COLO668 (cell line): ENCODE results near the gene EDA2R.

ENCODE experiments used
- DNase-seq: peaks from one replicate; lab custom pipeline; 2025; ENCODE audit not compliant: unreplicated experiment; lab: John Stamatoyannopoulos, UW

EDA2R gene

DNA sequence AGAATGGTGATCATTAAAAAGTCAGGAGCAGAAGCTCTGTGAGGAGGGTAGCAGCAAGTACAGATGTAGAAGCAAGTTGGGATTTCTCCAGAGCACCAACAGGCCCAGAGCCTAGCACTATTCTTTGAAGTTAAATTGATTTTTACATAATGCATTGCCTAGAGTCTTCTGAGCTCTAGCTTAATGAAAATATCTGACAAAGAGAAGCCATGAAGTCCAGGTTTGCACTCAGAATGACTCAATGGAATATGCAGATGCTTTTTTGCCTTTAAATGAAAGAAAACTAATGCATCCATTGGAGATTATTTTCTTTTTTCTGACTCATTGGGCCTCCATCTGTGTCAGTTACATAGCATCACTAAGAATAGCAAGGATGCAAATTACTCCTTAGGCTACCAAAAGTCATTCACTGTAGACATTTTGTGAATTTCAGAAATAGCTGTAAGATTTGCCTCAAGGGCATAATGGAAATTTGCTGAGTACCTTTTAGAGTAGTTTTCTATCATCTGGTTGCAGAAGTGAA lies 91.0 kb downstream of the EDA2R start:
- no peak for DNase-seq
